GM12872 (cell line): ENCODE data around the gene WNT1.

ENCODE experiments used
- CTCF ChIP-seq: IDR thresholded peaks from 3 replicates; pipeline ENCODE4 v1.5.1; 2011; ENCODE audit warnings: low read depth, mild to moderate bottlenecking, low read length, moderate library complexity; ENCODE audit not compliant: insufficient read depth

WNT1 gene

GRCh38 chr12:48999371-49000131 is 21.4 kb downstream of the WNT1 start, which contains the start of gene DDN:
DDN (minus strand) TSS chr12:48999375; CDS start chr12:48999287, 88 bp downstream.
- TF ChIP-seq CTCF = no peak

GRCh38 chr12:49000346-49000745 is 22.2 kb downstream of the WNT1 start:
- no peak for TF ChIP-seq CTCF

GRCh38 chr12:49008943-49009342 is 30.8 kb downstream of the WNT1 start:
- TF ChIP-seq CTCF = no peak

GRCh38 chr12:49010092-49010668 is 32.1 kb downstream of the WNT1 start:
- TF ChIP-seq CTCF = no peak

- TF ChIP-seq CTCF = no peak
Measured at GRCh38 chr12:49012739-49013138, 34.6 kb downstream of the WNT1 start.

GRCh38 chr12:49013428-49013827 is 35.3 kb downstream of the WNT1 start:
- no peak for TF ChIP-seq CTCF

GRCh38 chr12:49014547-49014946 is 36.4 kb downstream of the WNT1 start:
- TF ChIP-seq CTCF = no peak
